Lower lobe of right lung (tissue), 2 donors: ENCODE results near the gene MOGAT1. TPM values are rescaled to one million over a fixed set of nuclear protein-coding genes. Genes with fewer than 3 reads are reported as not detected.

ENCODE experiments used
- ATAC-seq, 2 donors: fragments of 200-7000 bp; cut with Tn5 transposase; one replicate each; pipeline ENCODE4 v1.9.1; 2020 to 2022; ENCODE audit warnings: mild to moderate bottlenecking in 2 of 2, moderate library complexity in 2 of 2
- DNase-seq: peaks from one replicate; pipeline ENCODE4 v3.0.0-alpha.2; 2020
- H3K27ac ChIP-seq: fragments of 200-600 bp; one replicate; pipeline ENCODE4 v1.8.0; 2022
- H3K27me3 ChIP-seq: fragments of 200-600 bp; one replicate; pipeline ENCODE4 v1.8.0; 2022; ENCODE audit warnings: low read depth
- H3K36me3 ChIP-seq: fragments of 200-600 bp; one replicate; pipeline ENCODE4 v1.8.0; 2022; ENCODE audit warnings: mild to moderate bottlenecking
- H3K4me1 ChIP-seq: fragments of 200-600 bp; one replicate; pipeline ENCODE4 v1.8.0; 2022
- H3K4me3 ChIP-seq: fragments of 200-600 bp; one replicate; pipeline ENCODE4 v1.8.0; 2022; ENCODE audit warnings: mild to moderate bottlenecking
- H3K9me3 ChIP-seq: fragments of 200-600 bp; one replicate; pipeline ENCODE4 v1.8.0; 2022
- CTCF ChIP-seq: fragments of 200-600 bp; IDR thresholded peaks from one replicate; pipeline ENCODE4 v1.8.0; 2022; ENCODE audit warnings: antibody characterized with exemption, mild to moderate bottlenecking
- intact Hi-C: fragments of 100-400 bp; cut with DNase I; formaldehyde crosslinking; loops from one replicate; pipeline ENCODE4 v1.11.0; 2022
- total RNA-seq: library from RNA; stranded (reverse); fragmentation: NEBNext Ultra II Directional; extraction: Animal tissue kit (Norgen Biotek cat#: 25700); gene quantifications from one replicate; pipeline ENCODE4 v1.2.1, GENCODE V29; 2021
- donor health status: DM: no; HTN: yes; CAD: no; lungs with severe emphysema.

MOGAT1 gene
- total RNA-seq, 1 donor from 2014 or later = 3.2 TPM

DNA sequence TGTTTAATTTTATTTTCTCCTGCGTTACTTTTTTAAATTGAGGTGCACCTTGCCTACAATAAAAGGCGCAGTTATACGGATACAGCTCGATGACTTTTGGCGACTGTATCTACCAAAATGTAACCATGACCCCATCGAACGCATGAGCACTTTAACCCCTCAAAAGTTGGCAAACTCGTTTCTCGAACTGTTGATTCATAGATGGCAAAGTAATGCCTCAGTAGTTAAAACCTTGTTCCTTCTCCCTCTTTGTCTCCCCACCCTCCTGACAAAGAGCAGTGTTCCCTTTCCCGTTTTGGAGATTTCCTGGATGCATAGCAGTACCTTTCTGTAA is 577 bp downstream of the MOGAT1 start:
- Histone ChIP-seq H3K27ac (peak overlapping the region; percentile 46), H3K36me3 (no peaks in the 10 kb centered on the region), H3K9me3 (no peaks in the 10 kb centered on the region), H3K27me3 (peaks cover 11% of the 10 kb centered on the region), H3K4me1 (peaks cover 13% of the 10 kb centered on the region), H3K4me3 (peak overlapping the region; percentile 57)
- ATAC-seq = no peak
- TF ChIP-seq CTCF = no peak
- intact Hi-C loops = no loop called here
- no peak for DNase-seq

DNA sequence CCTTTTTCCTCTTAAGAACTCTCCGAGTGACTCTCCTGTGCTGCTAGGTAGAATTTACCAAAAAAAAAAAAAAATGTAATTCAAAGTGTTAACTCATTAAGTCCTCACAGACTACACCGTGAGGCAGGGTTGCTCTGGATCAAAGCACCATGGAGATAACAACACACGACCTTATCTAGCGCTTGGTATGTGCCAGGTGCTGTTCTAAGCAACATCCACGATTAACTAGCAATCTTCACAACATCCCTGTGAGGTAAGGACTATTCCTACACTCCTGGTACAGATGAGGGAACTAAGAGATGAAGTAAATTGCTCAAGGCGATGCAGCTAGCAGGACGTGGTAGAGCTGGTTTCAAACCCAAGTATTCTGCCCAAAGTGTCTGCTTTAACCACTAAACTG is 1.8 kb downstream of the MOGAT1 start:
- DNase-seq (no peak), ATAC-seq (no peak)
- no peak for TF ChIP-seq CTCF
- intact Hi-C loops = no loop called here
- H3K9me3 ChIP-seq = no peaks in the 10 kb centered on the region
- H3K4me1 ChIP-seq = peaks cover 13% of the 10 kb centered on the region
- H3K36me3 ChIP-seq = no peaks in the 10 kb centered on the region
- H3K27me3 ChIP-seq = peaks cover 20% of the 10 kb centered on the region
- H3K27ac ChIP-seq = no peak overlapping the region
- no peak overlapping the region for H3K4me3 ChIP-seq

- Histone ChIP-seq H3K27me3 (peaks cover 27% of the 10 kb centered on the region), H3K36me3 (no peaks in the 10 kb centered on the region), H3K27ac (no peak overlapping the region), H3K4me1 (peaks cover 13% of the 10 kb centered on the region), H3K4me3 (no peak overlapping the region), H3K9me3 (no peaks in the 10 kb centered on the region)
- ATAC-seq (no peak), DNase-seq (no peak)
- TF ChIP-seq CTCF = no peak
- intact Hi-C loops = no loop called here
Observed at GRCh38 chr2:222673883-222674282, 2.4 kb downstream of the MOGAT1 start.

DNA sequence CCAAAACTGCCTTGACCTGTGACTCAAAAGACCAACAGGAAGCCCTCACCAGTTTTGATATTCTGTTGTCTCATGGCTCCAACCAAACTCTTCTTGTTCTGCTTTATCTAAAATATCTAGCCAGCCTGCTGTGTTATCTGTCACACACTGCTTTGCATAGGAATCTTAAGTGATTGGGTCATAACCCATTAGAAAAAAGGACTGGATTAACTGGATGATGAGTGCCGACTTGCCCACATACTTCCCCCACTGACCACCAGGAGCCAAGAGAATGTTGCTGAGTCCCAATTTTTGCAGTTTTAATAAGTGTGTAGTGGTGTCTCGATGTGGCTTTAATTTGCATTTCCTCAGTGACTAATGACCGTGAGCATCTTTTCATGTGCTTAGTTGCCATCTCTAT is 6.5 kb downstream of the MOGAT1 start:
- Histone ChIP-seq H3K4me3 (no peak overlapping the region), H3K4me1 (no peaks in the 10 kb centered on the region), H3K9me3 (no peaks in the 10 kb centered on the region), H3K36me3 (no peaks in the 10 kb centered on the region), H3K27ac (no peak overlapping the region), H3K27me3 (peaks cover 25% of the 10 kb centered on the region)
- intact Hi-C loops = no loop called here
- no peak for TF ChIP-seq CTCF
- no peak for DNase-seq
- no peak for ATAC-seq

GRCh38 chr2:222683805-222684204 is 12.3 kb downstream of the MOGAT1 start:
- Histone ChIP-seq H3K36me3 (no peaks in the 10 kb centered on the region), H3K4me3 (no peak overlapping the region), H3K4me1 (no peaks in the 10 kb centered on the region), H3K27ac (no peak overlapping the region), H3K27me3 (peaks cover 11% of the 10 kb centered on the region), H3K9me3 (no peaks in the 10 kb centered on the region)
- no peak for TF ChIP-seq CTCF
- no peak for ATAC-seq
- intact Hi-C loops = no loop called here
- no peak for DNase-seq
